ENCODE measurements around the gene CPXM2.

CPXM2 gene

GRCh38 chr10:123896246-123896927, 4.8 kb upstream of the CPXM2 start:
- POLR2A ChIA-PET = no interaction called here
- DNase-seq (ENCODE audit: extremely low spot score) = no peak
- TF ChIP-seq, protein P1, sequence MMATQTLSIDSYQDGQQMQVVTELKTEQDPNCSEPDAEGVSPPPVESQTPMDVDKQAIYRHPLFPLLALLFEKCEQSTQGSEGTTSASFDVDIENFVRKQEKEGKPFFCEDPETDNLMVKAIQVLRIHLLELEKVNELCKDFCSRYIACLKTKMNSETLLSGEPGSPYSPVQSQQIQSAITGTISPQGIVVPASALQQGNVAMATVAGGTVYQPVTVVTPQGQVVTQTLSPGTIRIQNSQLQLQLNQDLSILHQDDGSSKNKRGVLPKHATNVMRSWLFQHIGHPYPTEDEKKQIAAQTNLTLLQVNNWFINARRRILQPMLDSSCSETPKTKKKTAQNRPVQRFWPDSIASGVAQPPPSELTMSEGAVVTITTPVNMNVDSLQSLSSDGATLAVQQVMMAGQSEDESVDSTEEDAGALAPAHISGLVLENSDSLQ (IDR thresholded peaks at IDR 0.05) = no peak
- TF ChIP-seq ELF4 (IDR thresholded peaks at IDR 0.05) (no peak), SP1 (IDR thresholded peaks at IDR 0.05) (no peak), NFRKB (IDR thresholded peaks at IDR 0.05) (no peak), TARDBP (IDR thresholded peaks at IDR 0.05) (no peak), FOXK2 (IDR thresholded peaks at IDR 0.05) (no peak), ZNF384 (IDR thresholded peaks at IDR 0.05) (no peak), BHLHE40 (IDR thresholded peaks at IDR 0.05; ENCODE audit: borderline replicate concordance) (no peak), CTBP1 (IDR thresholded peaks at IDR 0.05; ENCODE audit: borderline replicate concordance) (no peak), LEF1 (IDR thresholded peaks at IDR 0.05; ENCODE audit: borderline replicate concordance) (no peak), FOXA1 (IDR thresholded peaks at IDR 0.05) (no peak), ARNT (IDR thresholded peaks at IDR 0.05) (no peak), SUZ12 (IDR thresholded peaks at IDR 0.05) (no peak), L3MBTL2 (conservative IDR thresholded peaks at IDR 0.05) (no peak)
- CTCF ChIA-PET = no interaction called here

- TF ChIP-seq L3MBTL2 (conservative IDR thresholded peaks at IDR 0.05) = no peak
- TF ChIP-seq, protein P1 (IDR thresholded peaks at IDR 0.05) = no peak
- no peak for TF ChIP-seq HDGF (IDR thresholded peaks at IDR 0.05; ENCODE audit: borderline replicate concordance)
- TF ChIP-seq ZNF384 (IDR thresholded peaks at IDR 0.05) = no peak
- TF ChIP-seq LEF1 (IDR thresholded peaks at IDR 0.05; ENCODE audit: borderline replicate concordance) = no peak
- TF ChIP-seq TARDBP (IDR thresholded peaks at IDR 0.05) = no peak
- TF ChIP-seq FOXA1 (IDR thresholded peaks at IDR 0.05) = no peak
- no peak for TF ChIP-seq CTBP1 (IDR thresholded peaks at IDR 0.05; ENCODE audit: borderline replicate concordance)
- TF ChIP-seq SP1 (IDR thresholded peaks at IDR 0.05) = no peak
- ChIA-PET CTCF (no interaction called here), POLR2A (no interaction called here)
- no peak for DNase-seq (ENCODE audit: extremely low spot score)
Measured at GRCh38 chr10:123893651-123894050, 2.0 kb upstream of the CPXM2 start.

DNA sequence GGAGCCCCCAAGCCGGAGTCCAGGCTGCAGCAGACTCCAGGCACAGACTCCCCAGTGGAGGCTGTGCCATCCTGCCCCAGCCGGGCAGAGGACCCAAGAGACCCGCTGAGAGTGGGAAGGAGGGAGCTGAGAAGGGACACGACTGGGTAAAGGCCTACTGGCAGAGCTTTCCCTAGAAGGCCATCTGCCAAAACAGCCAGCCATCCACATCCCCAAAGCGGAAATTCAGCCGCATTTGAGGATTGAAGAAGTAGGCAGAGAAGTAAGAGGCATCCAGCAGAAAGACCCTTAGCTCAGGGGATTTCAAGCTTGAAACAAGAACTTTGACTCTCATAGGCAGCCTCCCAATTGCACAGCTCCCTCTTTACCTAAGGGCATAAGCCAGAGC, 857 bp downstream of the CPXM2 start:
- POLR2A ChIA-PET = no interaction called here
- CTCF ChIA-PET = no interaction called here
- TF ChIP-seq FOXM1 (IDR thresholded peaks at IDR 0.05; ENCODE audit: borderline replicate concordance) (no peak), ARNT (IDR thresholded peaks at IDR 0.05) (no peak), FOXA1 (IDR thresholded peaks at IDR 0.05) (no peak), SUZ12 (IDR thresholded peaks at IDR 0.05) (no peak), ELF4 (IDR thresholded peaks at IDR 0.05) (no peak), FOXK2 (IDR thresholded peaks at IDR 0.05) (no peak), L3MBTL2 (conservative IDR thresholded peaks at IDR 0.05) (no peak), CTBP1 (IDR thresholded peaks at IDR 0.05; ENCODE audit: borderline replicate concordance) (no peak), ZNF384 (IDR thresholded peaks at IDR 0.05) (no peak), BHLHE40 (IDR thresholded peaks at IDR 0.05; ENCODE audit: borderline replicate concordance) (no peak), NFRKB (IDR thresholded peaks at IDR 0.05) (no peak), TARDBP (IDR thresholded peaks at IDR 0.05) (no peak), SP1 (IDR thresholded peaks at IDR 0.05) (no peak), LEF1 (IDR thresholded peaks at IDR 0.05; ENCODE audit: borderline replicate concordance) (no peak), HDGF (IDR thresholded peaks at IDR 0.05; ENCODE audit: borderline replicate concordance) (no peak)
- TF ChIP-seq, protein P1 (IDR thresholded peaks at IDR 0.05) = no peak
- DNase-seq (ENCODE audit: extremely low spot score) = no peak

DNA sequence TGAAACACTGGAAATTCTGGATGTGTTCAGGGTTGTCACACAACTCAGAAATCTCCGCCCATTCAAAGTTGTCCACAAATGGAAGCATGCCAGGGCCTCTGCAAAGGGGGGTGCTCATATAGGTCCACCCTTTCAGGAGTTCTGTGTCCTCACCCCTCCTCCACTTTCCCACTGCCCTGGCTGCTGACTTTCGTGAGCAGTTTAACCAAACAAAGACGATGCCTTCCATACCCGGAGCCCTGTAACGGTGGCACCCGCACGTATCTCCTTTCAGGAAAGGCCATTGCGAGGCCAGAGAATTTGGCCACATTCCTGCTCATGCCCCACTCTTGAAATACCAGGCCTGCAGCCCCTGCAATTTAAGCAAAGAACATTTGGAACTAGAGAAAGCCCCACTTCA, 1.4 kb downstream of the CPXM2 start:
- TF ChIP-seq L3MBTL2 (conservative IDR thresholded peaks at IDR 0.05) (no peak), ZNF384 (IDR thresholded peaks at IDR 0.05) (no peak), HDGF (IDR thresholded peaks at IDR 0.05; ENCODE audit: borderline replicate concordance) (no peak), FOXK2 (IDR thresholded peaks at IDR 0.05) (no peak), ELF4 (IDR thresholded peaks at IDR 0.05) (no peak), FOXA1 (IDR thresholded peaks at IDR 0.05) (no peak), ARNT (IDR thresholded peaks at IDR 0.05) (no peak), CTBP1 (IDR thresholded peaks at IDR 0.05; ENCODE audit: borderline replicate concordance) (no peak), TARDBP (IDR thresholded peaks at IDR 0.05) (no peak), FOXM1 (IDR thresholded peaks at IDR 0.05; ENCODE audit: borderline replicate concordance) (no peak), LEF1 (IDR thresholded peaks at IDR 0.05; ENCODE audit: borderline replicate concordance) (no peak)
- ChIA-PET CTCF (interaction anchor here (1.0 kb wide), 1 partner anchor 11 kb away, joined by 4 read pairs; no protein-coding TSS in a partner anchor), POLR2A (no interaction called here)
- no peak for DNase-seq (ENCODE audit: extremely low spot score)

- ChIA-PET CTCF (interaction anchor here (1.0 kb wide), 1 partner anchor 12 kb away, joined by 4 read pairs; no protein-coding TSS in a partner anchor), POLR2A (no interaction called here)
- no peak for DNase-seq (ENCODE audit: extremely low spot score)
- TF ChIP-seq FOXA1 (IDR thresholded peaks at IDR 0.05) (no peak), FOXK2 (IDR thresholded peaks at IDR 0.05) (no peak), TARDBP (IDR thresholded peaks at IDR 0.05) (no peak), BHLHE40 (IDR thresholded peaks at IDR 0.05; ENCODE audit: borderline replicate concordance) (no peak), FOXM1 (IDR thresholded peaks at IDR 0.05; ENCODE audit: borderline replicate concordance) (no peak), SP1 (IDR thresholded peaks at IDR 0.05) (no peak)
Measured at GRCh38 chr10:123889821-123890220, 1.8 kb downstream of the CPXM2 start.

- DNase-seq (ENCODE audit: extremely low spot score) = no peak
- ChIA-PET POLR2A (no interaction called here), CTCF (no interaction called here)
- TF ChIP-seq ELF4 (IDR thresholded peaks at IDR 0.05) (no peak), SUZ12 (IDR thresholded peaks at IDR 0.05) (no peak), BHLHE40 (IDR thresholded peaks at IDR 0.05; ENCODE audit: borderline replicate concordance) (no peak), L3MBTL2 (conservative IDR thresholded peaks at IDR 0.05) (no peak), FOXK2 (IDR thresholded peaks at IDR 0.05) (no peak), CTBP1 (IDR thresholded peaks at IDR 0.05; ENCODE audit: borderline replicate concordance) (no peak), SP1 (IDR thresholded peaks at IDR 0.05) (no peak), TARDBP (IDR thresholded peaks at IDR 0.05) (no peak), ARNT (IDR thresholded peaks at IDR 0.05) (no peak)
- TF ChIP-seq, protein P1 (IDR thresholded peaks at IDR 0.05) = no peak
Measured at GRCh38 chr10:123888751-123889150, 2.9 kb downstream of the CPXM2 start.
